GM10847 (cell line): ENCODE results near the gene GTPBP3.

Experiments
- POLR2A ChIP-seq: IDR thresholded peaks from 2 replicates; pipeline ENCODE4 v1.6.1; 2011; ENCODE audit not compliant: insufficient read length; ENCODE audit errors: extremely low read depth

GTPBP3 gene

GRCh38 chr19:17346109-17346671, 8.8 kb downstream of the GTPBP3 start:
- no peak for TF ChIP-seq POLR2A

DNA sequence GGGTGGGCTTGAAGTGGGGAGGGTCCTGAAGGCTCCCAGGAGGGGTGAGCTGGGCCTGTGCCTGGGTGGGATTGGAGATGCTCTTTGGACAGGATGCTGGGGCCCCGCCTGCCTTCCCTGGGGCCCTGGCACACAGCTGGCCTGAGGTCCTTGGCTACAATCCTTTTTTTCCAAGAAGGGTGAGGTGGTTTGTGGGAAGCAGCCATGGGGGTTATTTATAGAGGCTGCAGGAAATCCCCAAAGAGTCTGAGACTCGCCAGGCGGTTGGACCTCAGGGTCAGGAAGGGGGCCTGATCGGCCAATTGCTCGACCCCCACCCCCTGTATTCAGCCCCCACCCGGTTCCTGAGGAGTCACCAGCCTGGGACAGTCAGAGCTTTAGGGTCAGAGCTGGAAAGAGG, 10.0 kb downstream of the GTPBP3 start:
- TF ChIP-seq POLR2A: no peak

- no peak for TF ChIP-seq POLR2A
These were observed 10.5 kb downstream of the GTPBP3 start for GRCh38 chr19:17347877-17348276.

DNA sequence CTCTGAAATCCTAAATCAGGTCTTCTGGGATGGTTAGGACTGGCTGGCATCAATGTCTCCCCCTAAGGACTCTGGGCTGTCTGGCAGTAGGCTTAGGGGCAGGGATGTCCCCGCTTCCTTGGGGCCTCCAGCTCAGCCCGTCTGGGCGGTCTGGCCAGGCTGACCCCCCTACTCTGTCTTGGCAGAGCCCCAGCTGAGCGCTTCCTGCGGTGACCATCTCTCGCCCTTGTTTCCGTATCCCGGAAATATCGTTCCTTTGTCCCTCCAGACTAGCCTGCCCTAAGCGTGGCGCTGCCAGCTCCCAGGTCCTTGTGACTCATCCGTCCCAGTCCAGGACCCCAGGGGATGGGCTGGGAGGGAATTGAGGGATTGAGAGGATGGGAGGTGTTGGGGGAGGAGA, 11.3 kb downstream of the GTPBP3 start:
- no peak for TF ChIP-seq POLR2A

DNA sequence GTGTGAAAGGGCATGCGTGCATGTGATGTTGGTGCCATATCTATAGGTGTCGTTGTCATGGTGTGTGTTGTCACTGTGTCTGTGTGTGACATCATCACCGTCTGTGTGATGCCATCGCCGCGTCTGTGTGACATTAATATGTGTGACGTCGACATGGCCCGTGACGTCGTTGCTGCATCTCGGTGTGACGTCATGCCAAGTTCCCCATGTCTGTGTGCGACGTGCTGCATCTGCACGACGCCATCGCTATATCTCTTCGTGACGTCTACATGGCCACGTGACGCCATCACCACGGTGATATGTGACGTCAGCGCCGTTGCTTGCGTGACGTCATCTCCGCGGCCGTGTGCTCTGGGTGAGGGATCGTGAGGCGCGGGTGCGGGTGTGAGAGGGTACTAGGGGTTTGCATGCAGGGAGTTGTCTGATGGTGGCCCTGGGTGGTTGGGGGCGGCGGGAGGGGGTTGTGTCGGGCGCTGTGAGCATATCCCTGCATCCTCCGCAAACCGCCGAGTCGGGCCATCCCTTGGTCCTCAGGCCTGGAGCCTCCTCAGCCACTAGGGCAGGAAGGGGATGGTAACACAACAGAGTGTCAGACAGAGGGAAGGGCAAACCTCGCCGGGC, 14.6 kb downstream of the GTPBP3 start:
- no peak for TF ChIP-seq POLR2A

- no peak for TF ChIP-seq POLR2A
These were observed 15.4 kb downstream of the GTPBP3 start for GRCh38 chr19:17352608-17353280.

- TF ChIP-seq POLR2A: no peak
These were observed 16.0 kb downstream of the GTPBP3 start for GRCh38 chr19:17353386-17353785.

DNA sequence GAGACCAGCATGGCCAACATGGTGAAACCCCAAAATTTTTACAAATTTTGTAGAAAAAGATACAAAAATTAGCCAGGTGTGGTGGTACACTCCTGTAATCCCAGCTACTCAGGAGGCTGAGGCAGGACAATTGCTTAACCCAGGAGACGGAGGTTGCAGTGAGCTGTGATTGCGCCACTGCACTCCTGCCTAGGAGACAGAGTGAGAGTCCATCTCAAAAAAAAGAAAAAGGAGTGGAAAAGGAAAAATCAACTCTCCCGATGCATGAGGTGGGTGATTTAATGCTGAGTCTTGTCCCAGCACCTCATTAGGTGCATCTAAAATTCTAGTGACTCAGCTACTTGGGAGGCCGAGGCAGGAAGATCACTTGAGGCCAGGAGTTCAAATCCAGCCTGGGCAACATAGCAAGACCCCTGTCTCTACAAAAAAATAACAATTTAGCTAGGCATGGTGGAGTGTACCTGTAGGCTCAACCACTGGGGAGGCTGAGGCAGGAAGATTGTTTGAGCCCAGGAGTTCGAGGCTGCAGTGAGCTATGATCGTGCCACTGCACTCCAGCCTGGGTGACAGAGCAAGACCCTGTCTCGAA, 19.8 kb downstream of the GTPBP3 start:
- no peak for TF ChIP-seq POLR2A

GRCh38 chr19:17357724-17358123, 20.4 kb downstream of the GTPBP3 start:
- TF ChIP-seq POLR2A: no peak

DNA sequence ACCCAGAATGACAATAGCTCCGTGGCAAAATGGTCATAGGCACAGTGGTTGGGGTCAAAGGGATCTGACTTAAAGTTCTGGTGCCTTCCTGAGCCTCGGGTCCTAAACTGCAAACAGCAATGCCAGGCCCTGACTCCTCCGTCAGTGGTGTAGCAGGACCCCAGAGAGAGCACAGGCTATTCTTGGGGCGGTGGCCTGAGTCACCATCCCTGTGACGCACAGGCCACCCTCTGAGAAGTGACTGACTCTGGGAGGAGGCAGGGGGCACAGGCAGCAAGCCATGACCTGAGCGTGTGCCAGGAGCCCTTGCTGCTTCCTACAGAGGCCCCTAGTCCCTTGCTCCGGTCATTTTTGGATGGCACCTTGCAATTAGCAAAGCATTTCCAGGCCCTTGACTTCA, 21.0 kb downstream of the GTPBP3 start:
- no peak for TF ChIP-seq POLR2A

- TF ChIP-seq POLR2A: no peak
These were observed 22.8 kb downstream of the GTPBP3 start for GRCh38 chr19:17359905-17360800.

GRCh38 chr19:17365361-17365760, 28.0 kb downstream of the GTPBP3 start:
- no peak for TF ChIP-seq POLR2A

GRCh38 chr19:17370026-17370587, 32.8 kb downstream of the GTPBP3 start:
- no peak for TF ChIP-seq POLR2A

- no peak for TF ChIP-seq POLR2A
These were observed 39.7 kb downstream of the GTPBP3 start, which contains the start of gene PLVAP for GRCh38 chr19:17376935-17377600. Gene PLVAP, minus strand, starts transcription at chr19:17377342. Its CDS starts 54 bp downstream, at chr19:17377288.
